Esophagus muscularis mucosa (tissue), 3 donors: ENCODE data around the gene SATB1.

Source experiments
- EP300 ChIP-seq: sonication (generic); formaldehyde crosslinking; IDR thresholded peaks from one replicate; pipeline ENCODE4 v1.6.1; 2017; ENCODE audit warnings: antibody characterized with exemption
- TF ChIP-seq, protein P1 (sequence below), 3 experiments: fragments of 200-600 bp in 2 of 3; fragments of 450-650 bp in 1 of 3; sonication (generic) in 2 of 3; IDR thresholded peaks; one replicate each; pipeline ENCODE4 v1.5.1; 2017 to 2019; ENCODE audit warnings: antibody characterized with exemption in 3 of 3, mild to moderate bottlenecking in 2 of 3, moderate library complexity in 1 of 3

GRCh38 chr3:18419232-18419631 lies 5.9 kb downstream of the SATB1 start:
- TF ChIP-seq, protein P1, sequence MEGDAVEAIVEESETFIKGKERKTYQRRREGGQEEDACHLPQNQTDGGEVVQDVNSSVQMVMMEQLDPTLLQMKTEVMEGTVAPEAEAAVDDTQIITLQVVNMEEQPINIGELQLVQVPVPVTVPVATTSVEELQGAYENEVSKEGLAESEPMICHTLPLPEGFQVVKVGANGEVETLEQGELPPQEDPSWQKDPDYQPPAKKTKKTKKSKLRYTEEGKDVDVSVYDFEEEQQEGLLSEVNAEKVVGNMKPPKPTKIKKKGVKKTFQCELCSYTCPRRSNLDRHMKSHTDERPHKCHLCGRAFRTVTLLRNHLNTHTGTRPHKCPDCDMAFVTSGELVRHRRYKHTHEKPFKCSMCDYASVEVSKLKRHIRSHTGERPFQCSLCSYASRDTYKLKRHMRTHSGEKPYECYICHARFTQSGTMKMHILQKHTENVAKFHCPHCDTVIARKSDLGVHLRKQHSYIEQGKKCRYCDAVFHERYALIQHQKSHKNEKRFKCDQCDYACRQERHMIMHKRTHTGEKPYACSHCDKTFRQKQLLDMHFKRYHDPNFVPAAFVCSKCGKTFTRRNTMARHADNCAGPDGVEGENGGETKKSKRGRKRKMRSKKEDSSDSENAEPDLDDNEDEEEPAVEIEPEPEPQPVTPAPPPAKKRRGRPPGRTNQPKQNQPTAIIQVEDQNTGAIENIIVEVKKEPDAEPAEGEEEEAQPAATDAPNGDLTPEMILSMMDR (IDR thresholded peaks at IDR 0.05), result no peak
- TF ChIP-seq EP300, result no peak
